ENCODE results near the gene GATAD2B.

DNA sequence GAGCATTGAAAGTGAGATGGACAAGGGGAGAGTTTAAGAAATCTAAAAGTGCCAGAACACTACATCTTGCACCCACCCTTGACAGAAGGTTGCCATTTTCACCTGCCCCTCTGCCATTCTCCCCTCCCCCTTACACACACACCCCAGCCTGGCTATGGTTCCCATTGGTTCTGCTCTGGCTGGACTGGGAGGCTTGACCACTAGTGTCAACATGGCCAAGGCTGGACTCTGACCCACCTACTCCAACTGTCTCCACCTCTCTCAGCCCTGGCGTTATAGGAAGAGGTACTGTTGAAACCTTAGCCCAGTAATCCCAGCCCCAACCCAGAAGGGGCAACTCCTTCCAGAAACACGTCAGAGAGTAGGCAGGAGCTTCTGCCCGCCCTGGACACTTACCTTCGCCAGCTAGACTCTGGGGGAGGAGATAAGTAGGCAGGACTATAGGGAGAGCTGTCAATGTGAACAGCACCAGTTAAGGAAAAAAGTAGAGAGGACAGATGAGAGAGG, 31.1 kb upstream of the GATAD2B start:
- TF ChIP-seq, protein P1, sequence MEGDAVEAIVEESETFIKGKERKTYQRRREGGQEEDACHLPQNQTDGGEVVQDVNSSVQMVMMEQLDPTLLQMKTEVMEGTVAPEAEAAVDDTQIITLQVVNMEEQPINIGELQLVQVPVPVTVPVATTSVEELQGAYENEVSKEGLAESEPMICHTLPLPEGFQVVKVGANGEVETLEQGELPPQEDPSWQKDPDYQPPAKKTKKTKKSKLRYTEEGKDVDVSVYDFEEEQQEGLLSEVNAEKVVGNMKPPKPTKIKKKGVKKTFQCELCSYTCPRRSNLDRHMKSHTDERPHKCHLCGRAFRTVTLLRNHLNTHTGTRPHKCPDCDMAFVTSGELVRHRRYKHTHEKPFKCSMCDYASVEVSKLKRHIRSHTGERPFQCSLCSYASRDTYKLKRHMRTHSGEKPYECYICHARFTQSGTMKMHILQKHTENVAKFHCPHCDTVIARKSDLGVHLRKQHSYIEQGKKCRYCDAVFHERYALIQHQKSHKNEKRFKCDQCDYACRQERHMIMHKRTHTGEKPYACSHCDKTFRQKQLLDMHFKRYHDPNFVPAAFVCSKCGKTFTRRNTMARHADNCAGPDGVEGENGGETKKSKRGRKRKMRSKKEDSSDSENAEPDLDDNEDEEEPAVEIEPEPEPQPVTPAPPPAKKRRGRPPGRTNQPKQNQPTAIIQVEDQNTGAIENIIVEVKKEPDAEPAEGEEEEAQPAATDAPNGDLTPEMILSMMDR (IDR thresholded peaks at IDR 0.05 in 4 of 5, conservative IDR thresholded peaks at IDR 0.05 in 1 of 5): no peak
- TF ChIP-seq POLR2A (IDR thresholded peaks at IDR 0.05): no peak
